ENCODE results near the gene OR2C3. TPM values are rescaled to one million over a fixed set of nuclear protein-coding genes. Genes with fewer than 3 reads are reported as not detected.

OR2C3 gene
- total RNA-seq, 2 donors from 2014 or later: not detected

GRCh38 chr1:247561711-247562110, 25.5 kb upstream of the OR2C3 start:
- Histone ChIP-seq H3K4me3 (no peak overlapping the region), H3K27me3 (no peaks in the 10 kb centered on the region), H3K9me3 (no peaks in the 10 kb centered on the region), H3K36me3 (no peaks in the 10 kb centered on the region), H3K27ac (no peak overlapping the region), H3K4me1 (no peaks in the 10 kb centered on the region)
- TF ChIP-seq, protein P1, sequence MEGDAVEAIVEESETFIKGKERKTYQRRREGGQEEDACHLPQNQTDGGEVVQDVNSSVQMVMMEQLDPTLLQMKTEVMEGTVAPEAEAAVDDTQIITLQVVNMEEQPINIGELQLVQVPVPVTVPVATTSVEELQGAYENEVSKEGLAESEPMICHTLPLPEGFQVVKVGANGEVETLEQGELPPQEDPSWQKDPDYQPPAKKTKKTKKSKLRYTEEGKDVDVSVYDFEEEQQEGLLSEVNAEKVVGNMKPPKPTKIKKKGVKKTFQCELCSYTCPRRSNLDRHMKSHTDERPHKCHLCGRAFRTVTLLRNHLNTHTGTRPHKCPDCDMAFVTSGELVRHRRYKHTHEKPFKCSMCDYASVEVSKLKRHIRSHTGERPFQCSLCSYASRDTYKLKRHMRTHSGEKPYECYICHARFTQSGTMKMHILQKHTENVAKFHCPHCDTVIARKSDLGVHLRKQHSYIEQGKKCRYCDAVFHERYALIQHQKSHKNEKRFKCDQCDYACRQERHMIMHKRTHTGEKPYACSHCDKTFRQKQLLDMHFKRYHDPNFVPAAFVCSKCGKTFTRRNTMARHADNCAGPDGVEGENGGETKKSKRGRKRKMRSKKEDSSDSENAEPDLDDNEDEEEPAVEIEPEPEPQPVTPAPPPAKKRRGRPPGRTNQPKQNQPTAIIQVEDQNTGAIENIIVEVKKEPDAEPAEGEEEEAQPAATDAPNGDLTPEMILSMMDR (IDR thresholded peaks at IDR 0.05): no peak
- DNase-seq (ENCODE audit: low spot score): no peak

DNA sequence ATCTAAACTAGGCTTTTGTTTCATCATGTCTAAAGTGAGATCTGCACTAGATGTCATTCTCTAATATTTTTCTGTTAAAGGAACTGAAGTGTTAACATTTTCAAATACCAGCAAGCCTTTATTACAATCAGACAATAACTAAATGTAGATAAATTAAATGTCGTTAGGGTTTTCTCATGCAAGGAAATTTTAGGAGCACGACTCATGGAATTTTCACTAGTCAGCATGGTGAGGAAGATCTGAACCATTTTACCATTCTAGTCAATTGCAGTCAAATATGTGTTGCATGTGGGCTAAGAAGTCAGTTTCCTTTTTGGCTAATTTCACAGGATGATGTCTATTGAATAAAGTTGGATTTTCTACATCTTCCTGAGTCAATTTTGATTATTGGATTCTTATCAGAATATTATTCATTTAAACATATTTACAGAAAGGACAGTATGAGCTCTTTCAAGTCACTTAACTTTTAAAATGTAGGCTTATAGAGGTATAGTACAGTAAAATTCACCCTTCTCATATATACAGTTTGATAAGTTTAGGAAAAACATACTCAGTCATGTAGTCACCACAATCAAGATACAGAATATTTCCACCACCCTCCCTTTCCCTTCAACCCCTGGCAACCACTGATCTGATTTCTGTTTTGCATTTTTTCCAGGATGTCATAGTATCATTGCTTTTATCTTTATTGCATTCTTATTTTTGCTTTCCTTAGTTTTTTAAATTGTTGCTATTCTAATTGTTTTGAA, 21.9 kb upstream of the OR2C3 start:
- no peaks in the 10 kb centered on the region for H3K36me3 ChIP-seq
- no peaks in the 10 kb centered on the region for H3K27me3 ChIP-seq
- H3K27ac ChIP-seq: no peak overlapping the region
- TF ChIP-seq, protein P1 (IDR thresholded peaks at IDR 0.05): no peak
- no peaks in the 10 kb centered on the region for H3K4me1 ChIP-seq
- no peak overlapping the region for H3K4me3 ChIP-seq
- no peaks in the 10 kb centered on the region for H3K9me3 ChIP-seq
- DNase-seq (ENCODE audit: low spot score): no peak

GRCh38 chr1:247552231-247552630, 16.0 kb upstream of the OR2C3 start:
- H3K9me3 ChIP-seq: no peaks in the 10 kb centered on the region
- no peaks in the 10 kb centered on the region for H3K27me3 ChIP-seq
- H3K4me3 ChIP-seq: no peak overlapping the region
- no peak for DNase-seq (ENCODE audit: low spot score)
- no peaks in the 10 kb centered on the region for H3K4me1 ChIP-seq
- no peak overlapping the region for H3K27ac ChIP-seq
- no peaks in the 10 kb centered on the region for H3K36me3 ChIP-seq
- TF ChIP-seq, protein P1 (IDR thresholded peaks at IDR 0.05): no peak

DNA sequence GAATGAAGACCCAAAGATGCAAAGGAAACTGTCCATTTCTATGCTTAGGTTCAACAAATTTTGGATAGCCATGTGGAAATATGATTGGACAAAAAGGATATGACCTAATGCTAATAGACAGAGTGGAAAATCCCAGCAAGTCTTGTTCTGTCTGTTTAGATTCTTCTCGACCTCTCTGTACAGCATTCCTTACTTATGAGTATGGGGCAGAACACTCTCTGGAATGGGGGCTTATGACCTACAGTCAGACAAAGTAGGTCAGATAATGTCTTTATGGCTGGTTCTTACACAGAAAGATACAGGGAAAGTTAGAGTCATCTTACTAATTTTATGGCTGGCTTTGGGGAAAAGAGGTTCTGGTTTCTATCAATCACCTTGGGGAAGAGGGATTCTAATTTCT, 15.5 kb upstream of the OR2C3 start:
- TF ChIP-seq, protein P1 (IDR thresholded peaks at IDR 0.05): no peak
- no peaks in the 10 kb centered on the region for H3K9me3 ChIP-seq
- no peaks in the 10 kb centered on the region for H3K27me3 ChIP-seq
- H3K4me3 ChIP-seq: no peak overlapping the region
- H3K36me3 ChIP-seq: no peaks in the 10 kb centered on the region
- DNase-seq (ENCODE audit: low spot score): no peak
- no peaks in the 10 kb centered on the region for H3K4me1 ChIP-seq
- H3K27ac ChIP-seq: no peak overlapping the region

DNA sequence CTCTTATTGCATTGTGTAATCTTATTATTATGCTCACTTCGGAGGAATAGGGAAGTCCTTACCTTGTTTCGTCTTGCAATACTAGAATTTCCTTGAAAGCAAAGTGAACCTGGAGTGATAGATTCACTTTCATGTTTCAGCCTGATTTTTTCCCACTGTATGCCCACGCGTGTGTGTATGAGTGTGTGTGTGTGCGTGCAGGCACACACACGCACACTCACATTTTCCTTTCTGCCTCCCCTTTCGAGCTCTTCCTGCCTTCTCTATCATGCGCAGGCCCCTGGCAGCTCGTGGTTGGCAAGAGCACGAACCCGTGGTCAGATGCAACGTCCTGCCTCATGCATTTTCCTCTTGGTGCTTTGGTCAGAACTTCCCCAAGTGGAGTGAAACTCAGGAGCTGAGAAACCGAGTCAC, 12.5 kb upstream of the OR2C3 start, which contains the start of gene GCSAML:
TSS of gene GCSAML (plus strand) at position 366 of the 414 bp plus-strand sequence. CDS start 58 bp downstream, outside the sequence.
- Histone ChIP-seq H3K27me3 (no peaks in the 10 kb centered on the region), H3K4me3 (no peak within 1 kb of the TSS), H3K4me1 (no peaks in the 10 kb centered on the region), H3K27ac (no peak within 1 kb of the TSS), H3K36me3 (no peaks in the 10 kb centered on the region), H3K9me3 (no peaks in the 10 kb centered on the region)
- DNase-seq (ENCODE audit: low spot score): no peak
- TF ChIP-seq, protein P1 (IDR thresholded peaks at IDR 0.05): no peak

- no peaks in the 10 kb centered on the region for H3K36me3 ChIP-seq
- no peak overlapping the region for H3K27ac ChIP-seq
- no peak overlapping the region for H3K4me3 ChIP-seq
- H3K4me1 ChIP-seq: no peaks in the 10 kb centered on the region
- TF ChIP-seq, protein P1 (IDR thresholded peaks at IDR 0.05): no peak
- H3K27me3 ChIP-seq: no peaks in the 10 kb centered on the region
- H3K9me3 ChIP-seq: no peaks in the 10 kb centered on the region
- DNase-seq (ENCODE audit: low spot score): no peak
These were observed 11.9 kb upstream of the OR2C3 start for GRCh38 chr1:247548092-247548491.
